ENCODE data around the gene TSEN54. TPM values are rescaled to one million over a fixed set of nuclear protein-coding genes. Genes with fewer than 3 reads are reported as not detected.

Gene TSEN54
- total RNA-seq (10 to 100 TPM; 73.3 to 78.7 TPM), total RNA-seq (10.6 to 79.8 (median 48.0) reads per million in 172 experiments)
- polyA plus RNA-seq (2013, experiment 1 of 2), result 51.9 TPM
- polyA plus RNA-seq (2013, experiment 2 of 2), result 58.7 TPM

DNA sequence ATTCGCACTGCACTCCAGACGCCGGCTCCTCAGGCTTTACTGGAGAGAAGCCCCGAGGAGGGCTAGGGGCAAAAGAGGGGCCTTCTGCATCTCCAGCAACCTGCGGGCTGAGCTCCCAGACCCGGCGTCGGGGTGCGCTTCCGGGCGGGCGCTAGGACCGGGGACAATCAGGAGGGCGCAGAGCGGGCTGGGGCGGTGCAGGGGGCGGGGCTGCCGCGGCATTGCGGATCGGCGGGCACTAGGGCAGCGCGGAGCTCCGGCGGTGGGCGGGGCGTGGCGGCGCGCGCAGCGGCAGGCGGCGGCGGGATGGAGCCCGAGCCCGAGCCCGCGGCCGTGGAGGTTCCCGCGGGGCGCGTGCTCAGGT is at the start of gene TSEN54:
Gene TSEN54 (plus strand): TSS at position 274 of the 364 bp plus-strand sequence. CDS start 33 bp downstream, at position 307.
- ChIA-PET CTCF (interaction anchor here (0.8 to 2.1 kb wide), 9 partner anchors 9 to 246 kb away, joined by 3 to 26 read pairs (median 4); partner anchors contain the start of genes GRB2, LLGL2, MIF4GD and SLC25A19), POLR2A (interaction anchor here (0.5 to 3.1 kb wide), 23 partner anchors 10 to 544 kb away, joined by 3 to 57 read pairs (median 6); partner anchors contain the start of genes GGA3, GRB2, HID1 and LLGL2)
- peak within 1 kb of the TSS in 1 of 2 donors; percentile 3 for H3K27ac ChIP-seq (ENCODE audit: low read depth in 1 of 2, low read length in 2 of 2)
- intact Hi-C loops (cut with DNase I, micrococcal nuclease), result loop anchor here (1.0 to 2.0 kb wide), 4 partner anchors 9 to 227 kb away; partner anchors contain the start of genes GRB2 (in 1 of the 2), LLGL2 (in 1 of the 2) and SLC25A19 (in 1 of the 2)
- H3K4me3 ChIP-seq (ENCODE audit: low read length), result peak within 1 kb of the TSS; percentile 84
- Mint-ChIP-seq H3K27ac (peak within 1 kb of the TSS; percentile 91), H3K4me3 (peak within 1 kb of the TSS; percentile 86), H3K9me3 (no peaks in the 10 kb centered on the region), H3K36me3 (ENCODE audit: low read depth) (peaks cover 29% of the 10 kb centered on the region), H3K4me1 (ENCODE audit: low read depth) (peaks cover 27% of the 10 kb centered on the region), H3K27me3 (no peaks in the 10 kb centered on the region)
- ATAC-seq (ENCODE audit: poor library complexity) (peak; percentile 78), DNase-seq (peak; percentile 92 to 98 (median 96))
- peaks cover 18% of the 10 kb centered on the region for H3K36me3 ChIP-seq (ENCODE audit: insufficient read depth, low read length)
- H3K27me3 ChIP-seq (ENCODE audit: control insufficient read depth in 1 of 2, insufficient read depth in 2 of 2, low read length in 2 of 2), result peaks cover 9 to 10% of the 10 kb centered on the region in 2 experiments
- H3K9me3 ChIP-seq (ENCODE audit: control insufficient read depth in 1 of 2, insufficient read depth in 1 of 2, low read length in 2 of 2), result peaks cover 0 to 4% of the 10 kb centered on the region in 2 experiments
- TF ChIP-seq, protein P1, sequence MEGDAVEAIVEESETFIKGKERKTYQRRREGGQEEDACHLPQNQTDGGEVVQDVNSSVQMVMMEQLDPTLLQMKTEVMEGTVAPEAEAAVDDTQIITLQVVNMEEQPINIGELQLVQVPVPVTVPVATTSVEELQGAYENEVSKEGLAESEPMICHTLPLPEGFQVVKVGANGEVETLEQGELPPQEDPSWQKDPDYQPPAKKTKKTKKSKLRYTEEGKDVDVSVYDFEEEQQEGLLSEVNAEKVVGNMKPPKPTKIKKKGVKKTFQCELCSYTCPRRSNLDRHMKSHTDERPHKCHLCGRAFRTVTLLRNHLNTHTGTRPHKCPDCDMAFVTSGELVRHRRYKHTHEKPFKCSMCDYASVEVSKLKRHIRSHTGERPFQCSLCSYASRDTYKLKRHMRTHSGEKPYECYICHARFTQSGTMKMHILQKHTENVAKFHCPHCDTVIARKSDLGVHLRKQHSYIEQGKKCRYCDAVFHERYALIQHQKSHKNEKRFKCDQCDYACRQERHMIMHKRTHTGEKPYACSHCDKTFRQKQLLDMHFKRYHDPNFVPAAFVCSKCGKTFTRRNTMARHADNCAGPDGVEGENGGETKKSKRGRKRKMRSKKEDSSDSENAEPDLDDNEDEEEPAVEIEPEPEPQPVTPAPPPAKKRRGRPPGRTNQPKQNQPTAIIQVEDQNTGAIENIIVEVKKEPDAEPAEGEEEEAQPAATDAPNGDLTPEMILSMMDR (IDR thresholded peaks at IDR 0.05), result no peak
- H3K4me1 ChIP-seq (ENCODE audit: insufficient read depth, low read length), result peaks cover 44% of the 10 kb centered on the region

DNA sequence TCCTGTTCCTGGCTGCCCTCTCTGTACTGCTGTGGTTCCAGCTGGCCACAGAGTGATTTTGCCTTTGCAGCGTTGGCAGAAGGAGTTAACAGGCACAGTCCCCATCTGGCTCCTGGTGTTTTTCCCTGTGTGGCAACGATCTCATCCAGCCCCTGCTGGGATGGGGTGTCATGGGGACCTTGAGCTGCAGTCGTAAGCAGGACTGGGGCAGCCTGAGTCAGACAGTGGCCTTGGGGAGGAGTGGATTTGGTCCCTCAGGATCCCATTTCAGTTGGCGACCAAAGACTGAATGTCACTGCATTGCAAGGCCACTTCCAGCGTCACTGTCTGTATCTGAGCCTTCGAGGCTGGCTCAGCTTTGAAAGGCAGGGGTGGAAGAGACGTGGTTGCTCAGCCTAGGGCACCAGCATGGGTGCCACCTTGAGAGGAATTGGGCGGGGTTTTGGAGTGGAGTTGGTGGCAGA is 48.0 kb upstream of the TSEN54 start:
- POLR2A ChIA-PET, result no interaction called here
- no peak overlapping the region for H3K27ac Mint-ChIP-seq
- no peak for ATAC-seq (ENCODE audit: poor library complexity)
- no peak overlapping the region for H3K4me3 Mint-ChIP-seq
- H3K27me3 Mint-ChIP-seq, result no peaks in the 10 kb centered on the region
- Histone ChIP-seq H3K4me3 (ENCODE audit: low read length) (no peak overlapping the region), H3K4me1 (ENCODE audit: insufficient read depth, low read length) (no peaks in the 10 kb centered on the region), H3K36me3 (ENCODE audit: insufficient read depth, low read length) (peaks cover 17% of the 10 kb centered on the region), H3K27ac (ENCODE audit: low read depth in 1 of 2, low read length in 2 of 2) (no peak overlapping the region), H3K27me3 (ENCODE audit: control insufficient read depth in 1 of 2, insufficient read depth in 2 of 2, low read length in 2 of 2) (no peaks in the 10 kb centered on the region), H3K9me3 (ENCODE audit: control insufficient read depth in 1 of 2, insufficient read depth in 1 of 2, low read length in 2 of 2) (no peaks in the 10 kb centered on the region)
- CTCF ChIA-PET, result no interaction called here
- no peaks in the 10 kb centered on the region for H3K9me3 Mint-ChIP-seq
- peaks cover 9% of the 10 kb centered on the region for H3K4me1 Mint-ChIP-seq (ENCODE audit: low read depth)
- intact Hi-C loops (cut with DNase I, micrococcal nuclease), result no loop called here
- H3K36me3 Mint-ChIP-seq (ENCODE audit: low read depth), result peaks cover 24% of the 10 kb centered on the region
- no peak for DNase-seq
- TF ChIP-seq, protein P1 (IDR thresholded peaks at IDR 0.05), result no peak

DNA sequence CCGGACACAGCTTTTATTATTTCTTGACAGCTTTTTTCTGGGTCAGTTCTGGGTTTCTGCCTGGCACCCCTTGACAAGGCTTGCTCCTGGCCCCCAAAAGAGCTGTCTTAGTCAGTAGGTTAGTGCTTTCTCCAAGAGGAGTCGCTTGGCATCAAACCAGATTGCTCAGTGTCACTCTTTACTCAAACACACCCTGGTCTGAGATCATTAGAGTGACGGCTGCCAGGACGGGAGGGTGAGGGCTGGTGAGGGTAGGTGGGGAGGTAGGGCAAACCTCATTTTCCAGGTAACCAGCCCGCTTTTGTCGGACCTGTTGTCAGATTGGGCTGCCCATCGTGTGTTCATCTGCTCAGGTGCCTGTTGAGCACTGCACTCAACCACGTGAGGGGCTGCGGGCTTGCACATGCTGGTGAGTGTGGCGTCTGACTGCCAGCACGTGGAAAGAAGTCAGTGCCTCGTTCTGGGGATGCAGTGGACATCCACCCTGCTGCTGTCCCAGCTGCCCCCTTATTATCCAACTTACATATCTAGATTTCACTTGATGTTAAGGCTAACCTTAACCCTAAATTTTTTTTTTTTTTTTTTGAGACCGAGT is 47.5 kb upstream of the TSEN54 start:
- no peaks in the 10 kb centered on the region for H3K9me3 ChIP-seq (ENCODE audit: control insufficient read depth in 1 of 2, insufficient read depth in 1 of 2, low read length in 2 of 2)
- no peaks in the 10 kb centered on the region for H3K27me3 ChIP-seq (ENCODE audit: control insufficient read depth in 1 of 2, insufficient read depth in 2 of 2, low read length in 2 of 2)
- H3K36me3 Mint-ChIP-seq (ENCODE audit: low read depth), result peaks cover 19% of the 10 kb centered on the region
- POLR2A ChIA-PET, result no interaction called here
- H3K36me3 ChIP-seq (ENCODE audit: insufficient read depth, low read length), result peaks cover 20% of the 10 kb centered on the region
- CTCF ChIA-PET, result no interaction called here
- TF ChIP-seq, protein P1 (IDR thresholded peaks at IDR 0.05), result no peak
- H3K27ac Mint-ChIP-seq, result no peak overlapping the region
- H3K4me1 Mint-ChIP-seq (ENCODE audit: low read depth), result peaks cover 4% of the 10 kb centered on the region
- no peaks in the 10 kb centered on the region for H3K9me3 Mint-ChIP-seq
- DNase-seq (no peak), ATAC-seq (ENCODE audit: poor library complexity) (no peak)
- no peak overlapping the region for H3K4me3 Mint-ChIP-seq
- intact Hi-C loops (cut with DNase I, micrococcal nuclease), result no loop called here
- no peaks in the 10 kb centered on the region for H3K27me3 Mint-ChIP-seq
- H3K4me1 ChIP-seq (ENCODE audit: insufficient read depth, low read length), result no peaks in the 10 kb centered on the region
- H3K4me3 ChIP-seq (ENCODE audit: low read length), result no peak overlapping the region
- H3K27ac ChIP-seq (ENCODE audit: low read depth in 1 of 2, low read length in 2 of 2), result no peak overlapping the region

Data from CD4-positive, alpha-beta T cell (primary cell).